Esophagus muscularis mucosa (tissue), 3 donors: ENCODE results near the gene CCDC92B.

Experiments used
- CTCF ChIP-seq, 3 experiments: fragments of 200-600 bp in 2 of 3; fragments of 450-650 bp in 1 of 3; sonication (generic) in 2 of 3; IDR thresholded peaks; one replicate each; pipeline ENCODE4 v1.5.1; 2017 to 2019; ENCODE audit warnings: antibody characterized with exemption in 3 of 3, mild to moderate bottlenecking in 2 of 3, moderate library complexity in 1 of 3
- POLR2A ChIP-seq: fragments of 450-650 bp; IDR thresholded peaks from one replicate; pipeline ENCODE4 v1.6.1; 2017; ENCODE audit warnings: antibody characterized with exemption, moderate library complexity, mild to moderate bottlenecking, low read depth

GRCh38 chr17:2691069-2691871 is 58.2 kb downstream of the CCDC92B start:
- TF ChIP-seq CTCF (IDR thresholded peaks at IDR 0.05), result no peak
- no peak for TF ChIP-seq POLR2A
